PFSK-1 (cell line): Measurements from ENCODE around the gene OR52K2.

Experiments used
- FOXP2 ChIP-seq: optimal IDR thresholded peaks from 2 replicates; pipeline ENCODE3; 2011; ENCODE audit warnings: borderline replicate concordance, control low read depth, inconsistent platforms; ENCODE audit not compliant: insufficient read depth; ENCODE audit errors: extremely low read length, extremely low read depth
- POLR2AphosphoS5 ChIP-seq: IDR thresholded peaks from 2 replicates; pipeline ENCODE4 v1.6.1; 2012; ENCODE audit warnings: low read depth, mild to moderate bottlenecking, control low read depth, low read length, moderate library complexity
- REST ChIP-seq, 2 experiments: IDR thresholded peaks; 2 replicates each; pipeline versions ENCODE4 v1.6.1 to v1.8.0; 2011 to 2012; ENCODE audit warnings: low read depth in 2 of 2, low read length in 2 of 2, control low read depth in 1 of 2, inconsistent platforms in 1 of 2, mild to moderate bottlenecking in 1 of 2, moderate library complexity in 1 of 2; ENCODE audit not compliant: insufficient read depth in 1 of 2
- SIN3A ChIP-seq: IDR thresholded peaks from 2 replicates; pipeline ENCODE4 v1.6.1; 2012; ENCODE audit warnings: mild to moderate bottlenecking, low read length, moderate library complexity, borderline replicate concordance; ENCODE audit not compliant: insufficient read depth
- TAF1 ChIP-seq: IDR thresholded peaks from 2 replicates; pipeline ENCODE4 v1.6.1; 2012; ENCODE audit warnings: low read length, control low read depth, borderline replicate concordance; ENCODE audit not compliant: insufficient read depth

OR52K2 gene

GRCh38 chr11:4466871-4467442 lies 17.9 kb downstream of the OR52K2 start:
- TF ChIP-seq POLR2AphosphoS5: no peak
- TF ChIP-seq SIN3A: no peak
- no peak for TF ChIP-seq FOXP2
- no peak for TF ChIP-seq REST (IDR thresholded peaks at IDR 0.05; ENCODE audit: insufficient read depth in 1 of 2, low read depth in 2 of 2, low read length in 2 of 2)
- no peak for TF ChIP-seq TAF1

GRCh38 chr11:4467811-4468606 lies 18.9 kb downstream of the OR52K2 start:
- no peak for TF ChIP-seq SIN3A
- no peak for TF ChIP-seq POLR2AphosphoS5
- TF ChIP-seq REST (IDR thresholded peaks at IDR 0.05; ENCODE audit: insufficient read depth in 1 of 2, low read depth in 2 of 2, low read length in 2 of 2): no peak
- no peak for TF ChIP-seq FOXP2
- TF ChIP-seq TAF1: no peak

GRCh38 chr11:4479644-4480043 lies 30.5 kb downstream of the OR52K2 start:
- TF ChIP-seq POLR2AphosphoS5 (no peak), FOXP2 (no peak), TAF1 (no peak), SIN3A (no peak), REST (IDR thresholded peaks at IDR 0.05; ENCODE audit: insufficient read depth in 1 of 2, low read depth in 2 of 2, low read length in 2 of 2) (no peak)

- TF ChIP-seq FOXP2: no peak
- no peak for TF ChIP-seq TAF1
- no peak for TF ChIP-seq REST (IDR thresholded peaks at IDR 0.05; ENCODE audit: insufficient read depth in 1 of 2, low read depth in 2 of 2, low read length in 2 of 2)
- no peak for TF ChIP-seq SIN3A
- TF ChIP-seq POLR2AphosphoS5: no peak
Measured at GRCh38 chr11:4480577-4481239, 31.6 kb downstream of the OR52K2 start.
